Activated T-cell treated with anti-CD3 and anti-CD28 coated beads, Interleukin-2, amount 50 U/mL, for 24 hours (primary cell): ENCODE measurements around the gene CD63.
A peak's percentile ranks its signal among the peaks of the same experiment; 100 is the strongest.

Experiments
- DNase-seq: peaks from one replicate; pipeline ENCODE4 v3.0.0-alpha.2; 2020
- H3K27ac Mint-ChIP-seq: 2 replicates; pipeline ENCODE4 v1.8.0; 2020; ENCODE audit warnings: mild to moderate bottlenecking, mixed read lengths
- H3K27me3 Mint-ChIP-seq: 2 replicates; pipeline ENCODE4 v1.8.0; 2020; ENCODE audit warnings: mixed read lengths
- H3K36me3 Mint-ChIP-seq: 2 replicates; pipeline ENCODE4 v1.8.0; 2020; ENCODE audit warnings: low read depth, mixed read lengths
- H3K4me1 Mint-ChIP-seq: 2 replicates; pipeline ENCODE4 v1.8.0; 2020; ENCODE audit warnings: low read depth, mixed read lengths
- H3K4me3 Mint-ChIP-seq: 2 replicates; pipeline ENCODE4 v1.8.0; 2020; ENCODE audit warnings: mild to moderate bottlenecking, moderate library complexity, mixed read lengths
- H3K9me3 Mint-ChIP-seq: 2 replicates; pipeline ENCODE4 v1.8.0; 2020; ENCODE audit warnings: mixed read lengths

CD63 gene

GRCh38 chr12:55720071-55720564 is 8.7 kb downstream of the CD63 start, which contains the start of gene RDH5:
TSS of gene RDH5 (plus strand) at chr12:55720393. CDS start at chr12:55721185, 792 bp downstream.
- no peak for DNase-seq
- Mint-ChIP-seq H3K4me1 (peaks cover 46% of the 10 kb centered on the region), H3K4me3 (no peak within 1 kb of the TSS), H3K36me3 (peaks cover 67% of the 10 kb centered on the region), H3K27me3 (no peaks in the 10 kb centered on the region), H3K27ac (peak within 1 kb of the TSS; percentile 60), H3K9me3 (no peaks in the 10 kb centered on the region)

GRCh38 chr12:55719371-55719770 is 9.4 kb downstream of the CD63 start:
- Mint-ChIP-seq H3K9me3 (no peaks in the 10 kb centered on the region), H3K4me1 (peaks cover 44% of the 10 kb centered on the region), H3K27me3 (no peaks in the 10 kb centered on the region), H3K27ac (peak overlapping the region; percentile 60), H3K36me3 (peaks cover 59% of the 10 kb centered on the region), H3K4me3 (no peak overlapping the region)
- no peak for DNase-seq

DNA sequence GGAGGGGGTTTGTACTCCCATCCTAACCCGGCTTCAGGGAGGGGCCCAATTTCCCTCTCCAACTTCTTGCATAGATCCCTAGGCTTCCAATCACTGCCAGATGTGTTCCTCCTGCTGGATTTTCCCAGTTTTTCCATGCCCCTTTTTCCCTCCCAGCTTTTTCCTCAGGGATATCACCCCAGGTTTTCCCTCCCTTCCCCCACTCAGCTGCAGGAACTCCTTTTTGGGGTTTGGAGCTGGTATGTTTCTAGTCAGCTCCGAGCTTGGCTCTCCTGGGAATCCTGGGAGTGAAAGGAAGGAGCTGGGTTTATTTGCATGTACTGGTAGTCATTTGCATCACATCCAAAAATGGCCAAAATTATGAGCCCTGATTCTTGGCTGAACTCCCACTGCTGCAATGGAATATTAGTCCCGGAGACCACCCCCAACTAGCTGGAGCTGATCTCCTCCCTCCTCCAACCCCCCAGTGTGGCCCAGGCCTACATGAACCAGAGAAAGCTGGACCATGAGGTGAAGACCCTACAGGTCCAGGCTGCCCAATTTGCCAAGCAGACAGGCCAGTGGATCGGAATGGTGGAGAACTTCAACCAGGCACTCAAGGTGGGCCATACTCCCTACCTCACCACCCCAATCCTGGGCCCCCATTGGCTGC is 10.1 kb downstream of the CD63 start:
- DNase-seq: no peak
- H3K4me3 Mint-ChIP-seq: no peak overlapping the region
- peak overlapping the region; percentile 97 for H3K27ac Mint-ChIP-seq
- no peaks in the 10 kb centered on the region for H3K27me3 Mint-ChIP-seq
- peaks cover 53% of the 10 kb centered on the region for H3K36me3 Mint-ChIP-seq
- peaks cover 44% of the 10 kb centered on the region for H3K4me1 Mint-ChIP-seq
- H3K9me3 Mint-ChIP-seq: no peaks in the 10 kb centered on the region

- no peaks in the 10 kb centered on the region for H3K9me3 Mint-ChIP-seq
- H3K36me3 Mint-ChIP-seq: peaks cover 46% of the 10 kb centered on the region
- peak overlapping the region; percentile 97 for H3K27ac Mint-ChIP-seq
- peak overlapping the region; percentile 91 for H3K4me3 Mint-ChIP-seq
- peaks cover 44% of the 10 kb centered on the region for H3K4me1 Mint-ChIP-seq
- DNase-seq: no peak
- no peaks in the 10 kb centered on the region for H3K27me3 Mint-ChIP-seq
Observed at GRCh38 chr12:55718015-55718414, 10.8 kb downstream of the CD63 start.

DNA sequence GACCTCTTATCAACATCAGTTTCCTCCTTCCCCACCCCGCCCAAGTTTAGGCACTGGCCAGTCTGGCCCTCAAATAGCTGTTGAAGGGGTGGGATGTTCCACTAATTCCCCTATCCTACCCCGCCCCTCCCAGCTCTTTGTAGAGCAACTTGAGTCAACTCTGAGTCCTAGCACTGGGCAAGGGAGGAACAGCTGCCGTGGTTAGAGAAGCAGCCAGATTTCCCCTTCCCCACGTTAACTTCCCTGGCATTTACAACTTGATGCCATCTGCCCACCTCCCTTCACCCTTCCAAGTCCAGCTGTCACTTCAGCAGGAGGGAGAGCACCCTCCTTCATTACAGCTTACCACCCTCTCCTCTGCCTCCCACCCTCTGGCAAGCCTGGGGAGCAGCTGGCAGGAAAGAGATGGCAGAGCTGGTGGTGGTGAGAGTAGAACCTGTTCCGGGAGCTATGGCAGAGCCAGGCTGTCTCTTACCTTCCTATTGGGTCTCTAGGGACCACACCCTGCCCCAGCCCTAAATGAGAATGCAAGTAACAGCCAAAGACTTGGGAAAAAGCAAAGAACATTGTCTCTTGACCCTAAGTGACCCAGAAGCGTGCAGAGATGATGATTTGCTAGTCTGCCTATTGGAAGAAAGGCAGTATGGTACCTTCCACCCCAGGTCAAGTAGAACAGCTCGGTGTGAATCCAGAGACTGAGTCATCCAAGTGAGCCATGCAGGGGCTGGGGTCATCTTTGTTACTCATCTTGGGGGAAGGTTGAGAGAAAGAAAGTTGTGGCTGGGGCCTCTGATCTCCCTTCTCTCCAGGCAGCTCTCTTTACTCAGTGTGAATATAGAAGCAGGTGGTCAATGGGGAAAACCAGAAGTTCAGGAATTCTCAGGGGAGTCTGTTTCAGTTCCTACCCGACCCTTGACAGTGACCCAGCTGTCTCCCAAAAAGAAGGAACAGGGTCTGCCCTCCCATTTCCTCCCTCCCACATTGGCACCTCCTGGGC is 11.5 kb downstream of the CD63 start:
- Mint-ChIP-seq H3K4me1 (peaks cover 44% of the 10 kb centered on the region), H3K27ac (peak overlapping the region; percentile 97), H3K9me3 (no peaks in the 10 kb centered on the region)

DNA sequence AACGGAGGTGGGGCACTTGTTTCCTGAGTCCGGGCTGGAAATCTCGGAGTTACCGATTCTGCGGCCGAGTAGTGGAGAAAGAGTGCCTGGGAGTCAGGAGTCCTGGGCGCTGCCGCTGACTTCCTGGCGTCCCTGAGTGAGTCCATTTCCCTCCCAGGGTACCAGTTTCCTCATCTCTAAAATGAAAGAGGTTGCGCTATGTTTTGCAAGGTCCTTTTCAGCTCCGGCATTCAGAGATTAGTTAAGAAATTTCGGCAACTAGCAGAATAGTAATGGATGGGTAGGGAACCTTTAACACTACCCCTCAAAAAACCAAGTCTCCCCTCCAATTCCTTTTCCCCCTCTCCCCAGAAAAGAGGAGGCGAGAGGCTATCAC is 12.2 kb downstream of the CD63 start:
- Mint-ChIP-seq H3K9me3 (no peaks in the 10 kb centered on the region), H3K36me3 (peaks cover 41% of the 10 kb centered on the region), H3K4me3 (peak overlapping the region; percentile 91), H3K4me1 (peaks cover 44% of the 10 kb centered on the region), H3K27ac (peak overlapping the region; percentile 97), H3K27me3 (no peaks in the 10 kb centered on the region)
- no peak for DNase-seq

More for the DNA sequence above, 11.5 kb downstream of the CD63 start:
- Mint-ChIP-seq H3K36me3 (peaks cover 45% of the 10 kb centered on the region), H3K27me3 (no peaks in the 10 kb centered on the region), H3K4me3 (peak overlapping the region; percentile 91)
- no peak for DNase-seq

GRCh38 chr12:55715833-55716581 is 12.8 kb downstream of the CD63 start, which contains the start of gene BLOC1S1:
TSS of gene BLOC1S1 (plus strand) at chr12:55716046. CDS start at chr12:55716052, 6 bp downstream.
- DNase-seq: peak; percentile 95
- peaks cover 40% of the 10 kb centered on the region for H3K36me3 Mint-ChIP-seq
- H3K27me3 Mint-ChIP-seq: no peaks in the 10 kb centered on the region
- H3K4me1 Mint-ChIP-seq: peaks cover 44% of the 10 kb centered on the region
- H3K4me3 Mint-ChIP-seq: peak within 1 kb of the TSS; percentile 91
- H3K9me3 Mint-ChIP-seq: no peaks in the 10 kb centered on the region
- H3K27ac Mint-ChIP-seq: peak within 1 kb of the TSS; percentile 97

- H3K27me3 Mint-ChIP-seq: no peaks in the 10 kb centered on the region
- H3K36me3 Mint-ChIP-seq: peaks cover 38% of the 10 kb centered on the region
- peaks cover 38% of the 10 kb centered on the region for H3K4me1 Mint-ChIP-seq
- H3K9me3 Mint-ChIP-seq: no peaks in the 10 kb centered on the region
- peak overlapping the region; percentile 97 for H3K27ac Mint-ChIP-seq
- H3K4me3 Mint-ChIP-seq: peak overlapping the region; percentile 91
- DNase-seq: no peak
Observed at GRCh38 chr12:55715169-55715764, 13.5 kb downstream of the CD63 start.

DNA sequence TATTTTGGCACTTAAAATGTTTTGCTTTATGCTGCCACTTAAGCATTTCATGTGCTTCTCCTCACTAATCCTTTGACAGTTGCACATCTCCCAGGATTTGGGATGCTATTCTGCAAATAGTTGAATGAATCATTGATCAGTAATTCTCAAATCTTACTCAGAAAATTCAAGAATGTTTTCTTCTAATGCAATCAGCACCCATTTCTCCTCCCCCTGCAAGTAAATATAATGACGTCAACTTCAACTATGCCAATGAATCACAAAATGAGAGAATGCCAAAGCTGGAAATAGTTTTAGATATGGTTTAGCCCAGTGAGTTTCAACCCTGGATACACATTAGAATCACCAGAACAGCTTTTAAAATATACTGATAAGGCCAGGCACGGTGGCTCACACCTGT is 15.1 kb downstream of the CD63 start:
- no peak overlapping the region for H3K27ac Mint-ChIP-seq
- H3K27me3 Mint-ChIP-seq: peaks cover 7% of the 10 kb centered on the region
- no peak overlapping the region for H3K4me3 Mint-ChIP-seq
- H3K4me1 Mint-ChIP-seq: peaks cover 36% of the 10 kb centered on the region
- peaks cover 28% of the 10 kb centered on the region for H3K36me3 Mint-ChIP-seq
- no peak for DNase-seq
- H3K9me3 Mint-ChIP-seq: no peaks in the 10 kb centered on the region

DNA sequence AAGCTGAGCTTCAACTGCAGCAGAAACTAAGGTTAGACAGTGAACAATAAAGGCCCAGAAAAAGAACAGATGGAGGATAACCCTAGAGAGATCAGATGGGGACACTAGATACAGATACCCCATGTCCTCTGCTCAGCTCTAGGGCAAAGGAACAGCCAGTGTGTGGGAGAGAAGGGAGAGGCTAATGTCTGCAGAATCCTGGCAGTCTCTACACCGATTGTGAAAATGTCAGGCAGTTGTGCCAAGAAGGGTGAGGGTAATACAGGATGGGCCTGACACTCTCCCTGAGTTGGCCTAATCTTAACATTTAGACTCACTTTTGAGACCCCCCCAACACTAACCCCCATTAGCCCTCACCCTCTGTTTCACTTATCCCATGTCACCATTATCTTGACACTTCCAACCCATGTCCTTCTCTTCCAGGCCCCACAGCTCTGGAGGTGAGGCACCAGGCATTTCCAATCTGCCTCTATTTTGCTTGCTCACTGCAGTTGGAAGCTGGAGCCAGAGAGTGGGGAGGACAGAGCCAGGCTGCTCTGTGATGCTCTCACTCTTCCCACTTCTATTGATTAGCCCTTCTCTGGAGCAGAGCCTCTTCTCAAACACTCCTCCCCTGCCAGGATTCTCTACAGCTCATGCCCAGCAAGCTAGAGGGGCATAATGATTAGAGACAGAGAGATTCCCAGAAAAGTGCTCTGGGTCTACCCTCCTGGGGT is 16.0 kb downstream of the CD63 start:
- peaks cover 35% of the 10 kb centered on the region for H3K4me1 Mint-ChIP-seq
- peaks cover 20% of the 10 kb centered on the region for H3K36me3 Mint-ChIP-seq
- DNase-seq: no peak
- no peak overlapping the region for H3K4me3 Mint-ChIP-seq
- H3K9me3 Mint-ChIP-seq: no peaks in the 10 kb centered on the region
- no peak overlapping the region for H3K27ac Mint-ChIP-seq
- peaks cover 15% of the 10 kb centered on the region for H3K27me3 Mint-ChIP-seq

GRCh38 chr12:55711786-55712553 is 16.8 kb downstream of the CD63 start:
- peaks cover 20% of the 10 kb centered on the region for H3K27me3 Mint-ChIP-seq
- H3K9me3 Mint-ChIP-seq: no peaks in the 10 kb centered on the region
- H3K4me1 Mint-ChIP-seq: peaks cover 31% of the 10 kb centered on the region
- H3K4me3 Mint-ChIP-seq: no peak overlapping the region
- H3K36me3 Mint-ChIP-seq: peaks cover 11% of the 10 kb centered on the region
- no peak overlapping the region for H3K27ac Mint-ChIP-seq
- DNase-seq: no peak

DNA sequence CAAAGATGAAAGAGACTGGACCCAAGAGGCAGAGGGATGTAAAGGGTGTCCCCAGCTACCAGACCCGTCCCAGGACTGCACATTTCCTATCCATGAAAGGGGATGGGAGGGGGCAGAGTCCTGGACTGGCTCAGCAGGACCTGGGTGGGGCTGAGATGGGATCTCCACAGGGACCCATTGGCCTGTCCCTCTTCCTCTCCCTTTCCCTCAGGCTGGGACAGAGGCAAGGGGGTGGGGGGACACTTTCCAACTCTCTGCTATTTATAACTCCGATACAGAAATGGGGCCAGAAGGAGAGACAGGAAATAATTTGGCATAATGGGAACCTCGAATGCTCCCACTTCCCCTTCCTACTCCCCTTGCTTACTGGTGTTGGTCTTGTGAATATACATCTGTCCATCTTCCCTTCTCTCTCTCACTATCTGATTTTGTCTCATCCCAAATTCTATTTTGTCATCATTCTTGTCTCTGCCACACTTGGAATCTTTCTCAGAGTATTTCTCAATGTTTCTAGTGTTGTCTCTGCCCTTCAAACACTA is 20.0 kb downstream of the CD63 start:
- peak overlapping the region; percentile 77 for H3K4me3 Mint-ChIP-seq
- no peaks in the 10 kb centered on the region for H3K36me3 Mint-ChIP-seq
- H3K27me3 Mint-ChIP-seq: peaks cover 29% of the 10 kb centered on the region
- no peak overlapping the region for H3K27ac Mint-ChIP-seq
- DNase-seq: no peak
- H3K9me3 Mint-ChIP-seq: no peaks in the 10 kb centered on the region
- H3K4me1 Mint-ChIP-seq: peaks cover 19% of the 10 kb centered on the region
